HG03159 (cell line): ENCODE measurements around the gene GRPEL1.
A peak's percentile ranks its signal among the peaks of the same experiment; 100 is the strongest.

Source experiments
- ATAC-seq: cut with Tn5 transposase; IDR thresholded peaks from one replicate; pipeline ENCODE4 v1.9.1; 2021; ENCODE audit warnings: mild to moderate bottlenecking, moderate library complexity; ENCODE audit not compliant: unreplicated experiment

GRPEL1 gene

GRCh38 chr4:7045961-7046921 is 21.6 kb downstream of the GRPEL1 start:
- ATAC-seq: no peak

- no peak for ATAC-seq
These were observed 22.3 kb downstream of the GRPEL1 start for GRCh38 chr4:7045553-7045952.

GRCh38 chr4:7044137-7044930 is 23.5 kb downstream of the GRPEL1 start:
- no peak for ATAC-seq

- ATAC-seq: peak; percentile 28
These were observed 24.4 kb downstream of the GRPEL1 start, which contains the start of gene TADA2B for GRCh38 chr4:7043284-7044136. TADA2B (plus strand) TSS chr4:7043372; CDS start chr4:7043580, 208 bp downstream.

- peak; percentile 71 for ATAC-seq
These were observed 25.2 kb downstream of the GRPEL1 start for GRCh38 chr4:7042503-7043283.

- ATAC-seq: no peak
These were observed 25.9 kb downstream of the GRPEL1 start for GRCh38 chr4:7041801-7042502.

- no peak for ATAC-seq
These were observed 26.6 kb downstream of the GRPEL1 start for GRCh38 chr4:7041246-7041645.

- ATAC-seq: no peak
These were observed 27.1 kb downstream of the GRPEL1 start for GRCh38 chr4:7040765-7041164.

- no peak for ATAC-seq
These were observed 30.4 kb downstream of the GRPEL1 start for GRCh38 chr4:7037425-7037824.

- ATAC-seq: no peak
These were observed 33.4 kb downstream of the GRPEL1 start for GRCh38 chr4:7034262-7035081.

- no peak for ATAC-seq
These were observed 35.3 kb downstream of the GRPEL1 start for GRCh38 chr4:7032596-7032995.

- ATAC-seq: no peak
These were observed 36.1 kb downstream of the GRPEL1 start for GRCh38 chr4:7031558-7032449.

- ATAC-seq: no peak
These were observed 37.0 kb downstream of the GRPEL1 start for GRCh38 chr4:7030856-7031255.

GRCh38 chr4:7029921-7030320 is 37.9 kb downstream of the GRPEL1 start:
- no peak for ATAC-seq

GRCh38 chr4:7029212-7029611 is 38.7 kb downstream of the GRPEL1 start:
- no peak for ATAC-seq

GRCh38 chr4:7027913-7028312 is 40.0 kb downstream of the GRPEL1 start:
- no peak for ATAC-seq

GRCh38 chr4:7027284-7027683 is 40.6 kb downstream of the GRPEL1 start:
- no peak for ATAC-seq

- no peak for ATAC-seq
These were observed 41.8 kb downstream of the GRPEL1 start for GRCh38 chr4:7026107-7026506.
